Peyer's patch (tissue), 4 donors: ENCODE data around the gene FGF4. TPM values are rescaled to one million over a fixed set of nuclear protein-coding genes. Genes with fewer than 3 reads are reported as not detected.
A peak's percentile ranks its signal among the peaks of the same experiment; 100 is the strongest.

ENCODE experiments used
- DNase-seq, 3 donors: peaks; one replicate each; pipeline ENCODE4 v3.0.0-alpha.2; 2017 to 2019
- H3K27ac ChIP-seq, 4 donors: fragments of 200-600 bp; sonication (generic); one replicate each; pipeline ENCODE4 v1.5.1; 2016 to 2019
- H3K27me3 ChIP-seq, 2 donors: fragments of 200-600 bp; sonication (generic); one replicate each; pipeline ENCODE4 v1.5.1; 2019
- H3K36me3 ChIP-seq, 3 donors: fragments of 200-600 bp; sonication (generic); one replicate each; pipeline ENCODE4 v1.5.1; 2016 to 2019
- H3K4me1 ChIP-seq, 4 donors: fragments of 200-600 bp; sonication (generic); one replicate each; pipeline ENCODE4 v1.5.1; 2016 to 2019
- H3K4me3 ChIP-seq, 4 donors: fragments of 200-600 bp; sonication (generic); 1 replicate in 3 of 4; 2 replicates in 1 of 4; pipeline ENCODE4 v1.5.1; 2016 to 2019; ENCODE audit warnings: mild to moderate bottlenecking in 1 of 4
- H3K9me3 ChIP-seq, 4 donors: fragments of 200-600 bp; sonication (generic); one replicate each; pipeline ENCODE4 v1.5.1; 2016 to 2019; ENCODE audit warnings: mild to moderate bottlenecking in 1 of 4
- CTCF ChIP-seq, 6 experiments: fragments of 450-650 bp in 4 of 6; fragments of 200-600 bp in 2 of 6; sonication (generic) in 1 of 6; IDR thresholded peaks; one replicate each; pipeline ENCODE4 v1.5.1; 2017 to 2019; ENCODE audit warnings: antibody characterized with exemption in 6 of 6, mild to moderate bottlenecking in 3 of 6, moderate library complexity in 1 of 6
- POLR2A ChIP-seq, 2 donors: fragments of 450-650 bp; IDR thresholded peaks; one replicate each; pipeline ENCODE4 v1.5.1; 2017; ENCODE audit warnings: antibody characterized with exemption in 2 of 2, mild to moderate bottlenecking in 2 of 2, moderate library complexity in 2 of 2
- total RNA-seq, 4 donors: library from RNA; depleted of rRNA; stranded (reverse); fragments of >200 nt; gene quantifications; one replicate each; pipeline ENCODE4 v1.1.0, GENCODE V29; 2016

FGF4 gene
- total RNA-seq, 4 donors from 2014 or later = not detected

GRCh38 chr11:69729252-69729651 lies 45.9 kb downstream of the FGF4 start:
- Histone ChIP-seq H3K27me3 (no peaks in the 10 kb centered on the region), H3K4me1 (no peaks in the 10 kb centered on the region), H3K9me3 (no peaks in the 10 kb centered on the region), H3K27ac (no peak overlapping the region), H3K4me3 (no peak overlapping the region), H3K36me3 (no peaks in the 10 kb centered on the region)
- TF ChIP-seq POLR2A (IDR thresholded peaks at IDR 0.05) (no peak), CTCF (IDR thresholded peaks at IDR 0.05) (no peak)
- no peak for DNase-seq

- Histone ChIP-seq H3K27ac (no peak overlapping the region), H3K27me3 (no peaks in the 10 kb centered on the region)
Measured at GRCh38 chr11:69727266-69727665, 47.9 kb downstream of the FGF4 start.

GRCh38 chr11:69726481-69726880 lies 48.7 kb downstream of the FGF4 start:
- Histone ChIP-seq H3K27ac (no peak overlapping the region), H3K9me3 (no peaks in the 10 kb centered on the region), H3K4me3 (no peak overlapping the region), H3K27me3 (no peaks in the 10 kb centered on the region), H3K4me1 (no peaks in the 10 kb centered on the region), H3K36me3 (no peaks in the 10 kb centered on the region)
- no peak for DNase-seq
- no peak for TF ChIP-seq CTCF (IDR thresholded peaks at IDR 0.05)
- TF ChIP-seq POLR2A (IDR thresholded peaks at IDR 0.05) = no peak

More at GRCh38 chr11:69727266-69727665, 47.9 kb downstream of the FGF4 start:
- Histone ChIP-seq H3K36me3 (no peaks in the 10 kb centered on the region), H3K4me1 (no peaks in the 10 kb centered on the region), H3K9me3 (no peaks in the 10 kb centered on the region), H3K4me3 (no peak overlapping the region)
- no peak for DNase-seq
- TF ChIP-seq CTCF (IDR thresholded peaks at IDR 0.05) = no peak
- TF ChIP-seq POLR2A (IDR thresholded peaks at IDR 0.05) = no peak

GRCh38 chr11:69726019-69726418 lies 49.1 kb downstream of the FGF4 start:
- Histone ChIP-seq H3K27ac (no peak overlapping the region), H3K4me1 (no peaks in the 10 kb centered on the region), H3K36me3 (no peaks in the 10 kb centered on the region), H3K9me3 (no peaks in the 10 kb centered on the region), H3K27me3 (no peaks in the 10 kb centered on the region), H3K4me3 (no peak overlapping the region)
- no peak for DNase-seq
- TF ChIP-seq POLR2A (IDR thresholded peaks at IDR 0.05) = no peak
- TF ChIP-seq CTCF (IDR thresholded peaks at IDR 0.05) = no peak

DNA sequence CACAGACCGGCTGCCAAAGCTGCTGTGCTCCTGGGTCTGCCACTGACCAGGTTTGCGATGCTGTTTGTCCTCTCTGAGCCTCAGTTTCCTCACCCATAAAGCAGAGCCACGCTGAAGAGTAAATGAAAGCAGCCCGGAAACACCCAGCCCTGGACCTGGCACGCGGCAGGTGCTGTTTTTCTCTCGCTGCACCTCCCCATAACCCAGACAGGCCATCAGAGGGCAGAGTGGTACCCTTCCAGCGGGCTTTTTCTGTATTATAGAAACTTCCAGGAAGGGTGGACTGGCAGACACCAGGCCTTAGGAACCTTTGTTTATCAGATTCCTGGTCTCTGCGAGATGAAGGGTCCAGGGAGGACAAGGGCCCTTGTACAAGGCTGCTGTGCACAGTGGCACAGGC lies 53.4 kb downstream of the FGF4 start:
- Histone ChIP-seq H3K36me3 (no peaks in the 10 kb centered on the region), H3K4me3 (no peak overlapping the region), H3K27ac (no peak overlapping the region), H3K9me3 (no peaks in the 10 kb centered on the region), H3K4me1 (no peaks in the 10 kb centered on the region), H3K27me3 (peaks cover 0 to 7% of the 10 kb centered on the region in 2 donors)
- DNase-seq = no peak
- TF ChIP-seq POLR2A (IDR thresholded peaks at IDR 0.05) = no peak
- TF ChIP-seq CTCF (IDR thresholded peaks at IDR 0.05) = peak in 3 of 6 experiments; percentile 40 to 52 (median 47)

- TF ChIP-seq CTCF (IDR thresholded peaks at IDR 0.05) = no peak
- TF ChIP-seq POLR2A (IDR thresholded peaks at IDR 0.05) = no peak
- Histone ChIP-seq H3K4me3 (no peak overlapping the region), H3K36me3 (no peaks in the 10 kb centered on the region), H3K27me3 (peaks cover 0 to 7% of the 10 kb centered on the region in 2 donors), H3K4me1 (no peaks in the 10 kb centered on the region), H3K27ac (no peak overlapping the region), H3K9me3 (no peaks in the 10 kb centered on the region)
- DNase-seq = no peak
Measured at GRCh38 chr11:69721106-69721505, 54.0 kb downstream of the FGF4 start.
